Adrenal gland (tissue), 5 donors: ENCODE data around the gene PLEKHA7.

Experiments used
- CTCF ChIP-seq, 6 experiments: fragments of 450-650 bp in 4 of 6; fragments of 200-600 bp in 2 of 6; sonication (generic) in 1 of 6; IDR thresholded peaks; 1 replicate in 5 of 6; 2 replicates in 1 of 6; pipeline versions ENCODE4 v1.5.1 to v1.8.0; 2016 to 2021; ENCODE audit warnings: antibody characterized with exemption in 6 of 6, mild to moderate bottlenecking in 2 of 6, moderate library complexity in 1 of 6
- POLR2A ChIP-seq, 2 donors: fragments of 450-650 bp; IDR thresholded peaks; one replicate each; pipeline ENCODE4 v1.6.1; 2017; ENCODE audit warnings: antibody characterized with exemption in 2 of 2, mild to moderate bottlenecking in 2 of 2, moderate library complexity in 1 of 2
- donor health status: DM: no; HTN: no; CAD: no.

GRCh38 chr11:16928044-16928443, 86.2 kb downstream of the PLEKHA7 start:
- TF ChIP-seq CTCF (IDR thresholded peaks at IDR 0.05): no peak
- TF ChIP-seq POLR2A (IDR thresholded peaks at IDR 0.05): no peak
